Endodermal cell (in vitro differentiated cells): ENCODE data around the gene GREB1. TPM values are rescaled to one million over a fixed set of nuclear protein-coding genes. Genes with fewer than 3 reads are reported as not detected.

Experiments
- DNase-seq: peaks from one replicate; pipeline ENCODE4 v3.0.0-alpha.2; 2017
- H3K27ac ChIP-seq: 2 replicates; pipeline ENCODE4 v1.5.1; 2013; ENCODE audit warnings: mild to moderate bottlenecking, low read depth, low read length, moderate library complexity
- H3K27me3 ChIP-seq: 2 replicates; pipeline ENCODE4 v1.6.1; 2013; ENCODE audit warnings: mild to moderate bottlenecking, low read length, moderate library complexity; ENCODE audit not compliant: insufficient read depth, control insufficient read depth, poor library complexity, severe bottlenecking
- H3K36me3 ChIP-seq: 2 replicates; pipeline ENCODE4 v1.7.0; 2013; ENCODE audit warnings: mild to moderate bottlenecking, low read length, moderate library complexity; ENCODE audit not compliant: control insufficient read depth, insufficient read depth
- H3K4me1 ChIP-seq: one replicate; pipeline ENCODE4 v1.7.0; 2013; ENCODE audit warnings: low read length; ENCODE audit not compliant: control insufficient read depth, insufficient read depth
- H3K4me3 ChIP-seq: 2 replicates; pipeline ENCODE4 v1.5.1; 2013; ENCODE audit warnings: mild to moderate bottlenecking, low read length, moderate library complexity
- H3K9ac ChIP-seq: 2 replicates; pipeline ENCODE4 v1.6.1; 2013; ENCODE audit warnings: mild to moderate bottlenecking, low read length, moderate library complexity; ENCODE audit not compliant: poor library complexity, severe bottlenecking; ENCODE audit errors: extremely low read depth
- H3K9me3 ChIP-seq: 2 replicates; pipeline ENCODE4 v1.6.1; 2013; ENCODE audit warnings: mild to moderate bottlenecking, low read length, moderate library complexity; ENCODE audit not compliant: control insufficient read depth
- H3K27ac Mint-ChIP-seq: 2 replicates; pipeline ENCODE4 v1.8.0; 2020; ENCODE audit warnings: mixed read lengths
- H3K27me3 Mint-ChIP-seq: 2 replicates; pipeline ENCODE4 v1.8.0; 2021; ENCODE audit warnings: mild to moderate bottlenecking, mixed read lengths; ENCODE audit not compliant: insufficient read depth
- H3K36me3 Mint-ChIP-seq: 2 replicates; pipeline ENCODE4 v1.8.0; 2020; ENCODE audit warnings: low read depth, mixed read lengths
- H3K4me1 Mint-ChIP-seq: 2 replicates; pipeline ENCODE4 v1.8.0; 2020; ENCODE audit warnings: mixed read lengths
- H3K4me3 Mint-ChIP-seq: 2 replicates; pipeline ENCODE4 v1.8.0; 2020; ENCODE audit warnings: mild to moderate bottlenecking, moderate library complexity, mixed read lengths
- H3K9me3 Mint-ChIP-seq: 2 replicates; pipeline ENCODE4 v1.8.0; 2020; ENCODE audit warnings: mild to moderate bottlenecking, mixed read lengths
- WGBS, 2 experiments: methylation state at CpG; one replicate each; pipeline versions ENCODE4 v1.1.5 to v1.1.7; 2013; ENCODE audit warnings: missing lambda C conversion rate in 2 of 2, mixed read lengths in 1 of 2; ENCODE audit not compliant: insufficient coverage in 1 of 2, insufficient read length in 1 of 2; 5-methylcytosine and 5-hydroxymethylcytosine counted together
- total RNA-seq, 2 donors: library from RNA; stranded (reverse); fragmentation: NEBNext Ultra II Directional in 1 of 2; extraction: Animal tissue kit (Norgen Biotek cat#: 25700) in 1 of 2; gene quantifications; 2 replicates in 1 of 2; 3 replicates in 1 of 2; pipeline ENCODE4 v1.2.1, GENCODE V29; 2021
- TF ChIP-seq, protein P1 (sequence below): fragments of 200-600 bp; sonication (generic); conservative IDR thresholded peaks from 2 replicates; pipeline ENCODE4 v1.5.0; 2021; ENCODE audit warnings: antibody characterized with exemption, mild to moderate bottlenecking

The GREB1 gene
- total RNA-seq, 2 donors from 2014 or later = 86.4 to 106 TPM

- H3K9ac ChIP-seq = no peak overlapping the region
- peak; percentile 83 for DNase-seq
- no peaks in the 10 kb centered on the region for H3K9me3 Mint-ChIP-seq
- no peak overlapping the region for H3K27ac ChIP-seq
- no peaks in the 10 kb centered on the region for H3K27me3 ChIP-seq
- WGBS, 2 experiments = 86 to 90% methylated on average over 6 to 7 of the region's 7 CpGs
- H3K36me3 ChIP-seq = peaks cover 25% of the 10 kb centered on the region
- no peak overlapping the region for H3K4me3 Mint-ChIP-seq
- H3K4me1 ChIP-seq = peaks cover 22% of the 10 kb centered on the region
- no peaks in the 10 kb centered on the region for H3K36me3 Mint-ChIP-seq
- H3K27me3 Mint-ChIP-seq = no peaks in the 10 kb centered on the region
- H3K4me1 Mint-ChIP-seq = peaks cover 64% of the 10 kb centered on the region
- TF ChIP-seq, protein P1, sequence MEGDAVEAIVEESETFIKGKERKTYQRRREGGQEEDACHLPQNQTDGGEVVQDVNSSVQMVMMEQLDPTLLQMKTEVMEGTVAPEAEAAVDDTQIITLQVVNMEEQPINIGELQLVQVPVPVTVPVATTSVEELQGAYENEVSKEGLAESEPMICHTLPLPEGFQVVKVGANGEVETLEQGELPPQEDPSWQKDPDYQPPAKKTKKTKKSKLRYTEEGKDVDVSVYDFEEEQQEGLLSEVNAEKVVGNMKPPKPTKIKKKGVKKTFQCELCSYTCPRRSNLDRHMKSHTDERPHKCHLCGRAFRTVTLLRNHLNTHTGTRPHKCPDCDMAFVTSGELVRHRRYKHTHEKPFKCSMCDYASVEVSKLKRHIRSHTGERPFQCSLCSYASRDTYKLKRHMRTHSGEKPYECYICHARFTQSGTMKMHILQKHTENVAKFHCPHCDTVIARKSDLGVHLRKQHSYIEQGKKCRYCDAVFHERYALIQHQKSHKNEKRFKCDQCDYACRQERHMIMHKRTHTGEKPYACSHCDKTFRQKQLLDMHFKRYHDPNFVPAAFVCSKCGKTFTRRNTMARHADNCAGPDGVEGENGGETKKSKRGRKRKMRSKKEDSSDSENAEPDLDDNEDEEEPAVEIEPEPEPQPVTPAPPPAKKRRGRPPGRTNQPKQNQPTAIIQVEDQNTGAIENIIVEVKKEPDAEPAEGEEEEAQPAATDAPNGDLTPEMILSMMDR = peak; percentile 84
- H3K27ac Mint-ChIP-seq = peak overlapping the region; percentile 6
- H3K4me3 ChIP-seq = no peak overlapping the region
- no peaks in the 10 kb centered on the region for H3K9me3 ChIP-seq
Measured at GRCh38 chr2:11534746-11535484, 1.1 kb downstream of the GREB1 start.

DNA sequence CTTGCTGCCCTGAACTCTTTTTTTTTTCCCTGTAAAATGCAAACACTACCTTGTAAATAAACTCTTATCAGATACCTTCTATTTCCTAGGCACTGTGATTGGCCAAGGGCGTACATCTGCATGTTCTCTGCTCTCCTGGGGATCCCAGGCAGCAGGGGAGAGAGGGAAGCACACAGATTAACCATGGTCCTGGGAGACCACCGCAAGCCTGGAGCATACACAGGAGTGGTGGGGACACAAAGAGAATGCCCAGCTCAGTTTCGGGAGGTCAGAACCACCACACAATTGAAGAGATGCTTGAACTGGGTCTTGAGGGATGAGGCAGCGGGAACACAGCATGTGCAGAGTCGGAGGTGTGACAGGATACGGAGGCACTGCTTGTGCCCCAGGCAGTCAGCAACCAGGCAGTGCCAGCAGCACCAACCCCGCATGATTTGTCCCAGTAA, 2.1 kb downstream of the GREB1 start:
- no peaks in the 10 kb centered on the region for H3K27me3 Mint-ChIP-seq
- H3K4me3 ChIP-seq = no peak overlapping the region
- TF ChIP-seq, protein P1 = no peak
- H3K27ac Mint-ChIP-seq = no peak overlapping the region
- peak overlapping the region; percentile 3 for H3K27ac ChIP-seq
- WGBS, 2 experiments = 88 to 91% methylated on average over 6 to 7 of the region's 7 CpGs
- H3K9ac ChIP-seq = no peak overlapping the region
- H3K27me3 ChIP-seq = no peaks in the 10 kb centered on the region
- H3K4me3 Mint-ChIP-seq = no peak overlapping the region
- H3K4me1 ChIP-seq = peaks cover 26% of the 10 kb centered on the region
- DNase-seq = peak; percentile 49
- no peaks in the 10 kb centered on the region for H3K9me3 Mint-ChIP-seq
- no peaks in the 10 kb centered on the region for H3K9me3 ChIP-seq
- H3K4me1 Mint-ChIP-seq = peaks cover 70% of the 10 kb centered on the region
- H3K36me3 Mint-ChIP-seq = no peaks in the 10 kb centered on the region
- H3K36me3 ChIP-seq = peaks cover 35% of the 10 kb centered on the region

GRCh38 chr2:11537951-11538350, 4.1 kb downstream of the GREB1 start:
- WGBS, 2 experiments = 93% methylated on average over 7 to 13 of the region's 13 CpGs
- Histone ChIP-seq H3K9me3 (no peaks in the 10 kb centered on the region), H3K27ac (no peak overlapping the region), H3K36me3 (peaks cover 38% of the 10 kb centered on the region), H3K4me1 (peaks cover 28% of the 10 kb centered on the region), H3K4me3 (no peak overlapping the region), H3K9ac (no peak overlapping the region), H3K27me3 (no peaks in the 10 kb centered on the region)
- DNase-seq = peak; percentile 41
- Mint-ChIP-seq H3K4me1 (peaks cover 72% of the 10 kb centered on the region), H3K36me3 (no peaks in the 10 kb centered on the region), H3K9me3 (no peaks in the 10 kb centered on the region), H3K27me3 (no peaks in the 10 kb centered on the region), H3K27ac (no peak overlapping the region), H3K4me3 (no peak overlapping the region)
- TF ChIP-seq, protein P1 = no peak
